ENCODE results near the gene GSTO2. TPM values are rescaled to one million over a fixed set of nuclear protein-coding genes. Genes with fewer than 3 reads are reported as not detected.
A peak's percentile ranks its signal among the peaks of the same experiment; 100 is the strongest.

The GSTO2 gene
- total and polyA plus RNA-seq, 2 of the 13 experiments (the other 11 are each of a cell fraction or from before 2014, with no cell fraction given) = 2.1 to 7.9 TPM

DNA sequence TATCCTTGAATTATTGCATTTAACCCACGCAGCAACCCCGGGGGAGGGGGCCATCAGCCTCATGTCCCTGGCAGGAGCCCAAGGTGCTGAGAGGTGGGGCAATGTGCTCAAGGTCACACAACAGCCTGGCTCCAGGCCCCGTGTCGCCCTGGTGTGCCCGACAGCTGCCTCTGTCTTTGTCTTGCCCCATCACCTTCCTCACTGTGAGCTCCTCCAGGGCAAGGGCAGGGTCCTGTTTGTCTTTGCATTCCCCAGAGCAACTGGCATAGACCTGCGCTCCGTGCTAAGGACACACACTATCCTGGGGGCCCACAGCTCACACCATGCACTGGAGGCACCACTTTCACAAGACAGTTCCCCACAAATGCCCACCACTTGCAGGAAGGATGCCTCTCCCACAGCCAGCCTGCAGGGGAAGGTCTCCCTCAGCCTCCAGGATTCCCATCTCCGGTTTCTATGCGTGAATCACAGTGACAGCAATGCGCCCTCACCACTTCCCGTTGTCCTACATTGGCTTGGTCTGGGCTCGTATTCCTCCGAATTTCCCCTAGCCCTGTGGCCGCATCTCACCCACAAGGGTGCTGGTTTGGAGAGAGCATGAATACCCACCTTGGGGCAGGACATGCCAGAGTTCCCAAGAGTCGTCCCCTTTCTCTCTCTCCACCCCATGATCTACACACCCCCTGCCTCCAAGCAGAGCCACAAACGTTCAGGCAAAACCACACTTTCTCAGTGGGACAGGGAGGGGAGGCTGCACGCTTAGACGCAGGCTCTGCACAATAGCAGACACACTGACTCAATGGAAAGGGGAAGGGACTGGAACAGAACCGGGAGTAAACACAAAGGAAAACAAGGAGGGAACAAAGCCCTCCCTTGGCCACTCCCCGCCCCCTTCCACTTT lies 59.0 kb downstream of the GSTO2 start (continued):
- TF ChIP-seq ZNF703 (CRISPR knock-in tag; IDR thresholded peaks at IDR 0.05; ENCODE audit: borderline replicate concordance) = no peak
- no peak for TF ChIP-seq SP4 (CRISPR knock-in tag; IDR thresholded peaks at IDR 0.05)
- TF ChIP-seq, protein P1, sequence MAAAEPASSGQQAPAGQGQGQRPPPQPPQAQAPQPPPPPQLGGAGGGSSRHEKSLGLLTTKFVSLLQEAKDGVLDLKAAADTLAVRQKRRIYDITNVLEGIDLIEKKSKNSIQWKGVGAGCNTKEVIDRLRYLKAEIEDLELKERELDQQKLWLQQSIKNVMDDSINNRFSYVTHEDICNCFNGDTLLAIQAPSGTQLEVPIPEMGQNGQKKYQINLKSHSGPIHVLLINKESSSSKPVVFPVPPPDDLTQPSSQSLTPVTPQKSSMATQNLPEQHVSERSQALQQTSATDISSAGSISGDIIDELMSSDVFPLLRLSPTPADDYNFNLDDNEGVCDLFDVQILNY (CRISPR knock-in tag; conservative IDR thresholded peaks at IDR 0.05) = no peak
- TF ChIP-seq AKAP8 (CRISPR knock-in tag; IDR thresholded peaks at IDR 0.05) = no peak
- TF ChIP-seq PHF8 (CRISPR knock-in tag; IDR thresholded peaks at IDR 0.05) = no peak
- no peak for TF ChIP-seq ZNF382 (CRISPR knock-in tag; IDR thresholded peaks at IDR 0.05; ENCODE audit: borderline replicate concordance)
- TF ChIP-seq ZNF850 (CRISPR knock-in tag; conservative IDR thresholded peaks at IDR 0.05) = no peak
- no peak for TF ChIP-seq TOE1 (CRISPR knock-in tag; IDR thresholded peaks at IDR 0.05)
- no peak for TF ChIP-seq NFATC3 (CRISPR knock-in tag; IDR thresholded peaks at IDR 0.05)
- no peak for TF ChIP-seq ZNF446 (CRISPR knock-in tag; IDR thresholded peaks at IDR 0.05)
- TF ChIP-seq REPIN1 (CRISPR knock-in tag; IDR thresholded peaks at IDR 0.05; ENCODE audit: borderline replicate concordance, low read depth) = no peak
- no peak for TF ChIP-seq ZNF33B (CRISPR knock-in tag; IDR thresholded peaks at IDR 0.05)
- TF ChIP-seq ETV6 (CRISPR knock-in tag; conservative IDR thresholded peaks at IDR 0.05) = no peak
- no peak for TF ChIP-seq PRDM15 (CRISPR knock-in tag; IDR thresholded peaks at IDR 0.05)
- no peak for TF ChIP-seq NONO (IDR thresholded peaks at IDR 0.05)
- TF ChIP-seq NONO (CRISPR knock-in tag; conservative IDR thresholded peaks at IDR 0.05) = 0 out of 2 replicates have a peak, but pooled peaks have one; percentile 19
- TF ChIP-seq ZNF180 (CRISPR knock-in tag; IDR thresholded peaks at IDR 0.05; ENCODE audit: borderline replicate concordance, low read depth) = no peak
- peak; percentile 49 for TF ChIP-seq TEAD3 (CRISPR knock-in tag; optimal IDR thresholded peaks at IDR 0.05; ENCODE audit: borderline replicate concordance)
- TF ChIP-seq GABPB1 (CRISPR knock-in tag; IDR thresholded peaks at IDR 0.05) = no peak
- no peak for TF ChIP-seq ZNF234 (CRISPR knock-in tag; conservative IDR thresholded peaks at IDR 0.05)
- TF ChIP-seq SALL1 (CRISPR knock-in tag; IDR thresholded peaks at IDR 0.05) = peak; percentile 45; the same call in 1 of the 2 replicates
- TF ChIP-seq ZSCAN21 (CRISPR knock-in tag; IDR thresholded peaks at IDR 0.05; ENCODE audit: borderline replicate concordance) = no peak
- no peak for TF ChIP-seq U2AF1 (optimal IDR thresholded peaks at IDR 0.05; ENCODE audit: low read depth, low read length)
- no peak for TF ChIP-seq ASH2L (IDR thresholded peaks at IDR 0.05; ENCODE audit: insufficient read length, low read depth, low read length)
- no peak for TF ChIP-seq FOXA1 (IDR thresholded peaks at IDR 0.05)
- TF ChIP-seq FOXA1 (CRISPR knock-in tag; IDR thresholded peaks at IDR 0.05) = no peak
- no peak for TF ChIP-seq MTF1 (CRISPR knock-in tag; IDR thresholded peaks at IDR 0.05)
- no peak for TF ChIP-seq CBX2 (IDR thresholded peaks at IDR 0.05; ENCODE audit: low read depth, low read length)
- no peak for TF ChIP-seq CBX2 (CRISPR knock-in tag; IDR thresholded peaks at IDR 0.05; ENCODE audit: low read depth)

Data from HepG2 (cell line).